ENCODE results near the gene PLCB3.

DNA sequence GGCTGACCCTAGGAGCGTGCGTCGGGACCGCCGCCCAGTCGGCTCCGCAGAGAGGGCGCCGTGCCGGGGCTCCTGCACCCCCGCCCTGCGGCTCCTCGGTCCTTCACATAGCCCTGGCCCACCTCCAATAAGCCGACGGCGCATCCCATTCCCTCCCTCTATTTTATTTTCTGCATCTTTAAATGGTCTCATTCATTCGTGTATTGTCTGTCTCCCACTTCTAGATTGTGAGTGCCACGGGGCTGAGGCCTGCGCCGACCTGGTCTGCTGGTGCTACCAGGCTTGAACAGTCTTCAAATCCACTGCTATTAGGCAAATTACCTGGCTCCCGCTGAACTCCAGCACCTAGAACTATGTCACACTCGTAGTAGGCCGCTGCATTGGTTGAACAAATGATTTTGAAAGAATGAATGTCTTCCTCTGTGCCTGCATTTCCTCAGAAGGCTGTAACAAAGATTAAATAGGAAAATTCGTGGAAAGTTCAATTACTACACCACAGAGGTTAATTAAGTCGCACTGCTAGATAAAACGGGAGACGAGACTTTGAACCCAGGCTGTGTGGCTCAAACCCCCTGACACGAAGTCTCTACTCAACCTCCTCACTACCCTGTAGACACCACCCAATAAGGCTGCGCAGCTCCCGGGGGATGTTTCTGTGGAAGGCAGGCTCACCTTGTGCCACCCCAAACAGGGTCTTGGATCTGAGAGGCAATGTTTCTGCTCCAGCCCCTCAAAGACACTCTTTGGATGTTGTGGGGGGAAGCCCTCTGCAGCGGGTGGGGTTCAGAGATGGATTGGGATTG is 3.4 kb upstream of the PLCB3 start:
- TF ChIP-seq, protein P1, sequence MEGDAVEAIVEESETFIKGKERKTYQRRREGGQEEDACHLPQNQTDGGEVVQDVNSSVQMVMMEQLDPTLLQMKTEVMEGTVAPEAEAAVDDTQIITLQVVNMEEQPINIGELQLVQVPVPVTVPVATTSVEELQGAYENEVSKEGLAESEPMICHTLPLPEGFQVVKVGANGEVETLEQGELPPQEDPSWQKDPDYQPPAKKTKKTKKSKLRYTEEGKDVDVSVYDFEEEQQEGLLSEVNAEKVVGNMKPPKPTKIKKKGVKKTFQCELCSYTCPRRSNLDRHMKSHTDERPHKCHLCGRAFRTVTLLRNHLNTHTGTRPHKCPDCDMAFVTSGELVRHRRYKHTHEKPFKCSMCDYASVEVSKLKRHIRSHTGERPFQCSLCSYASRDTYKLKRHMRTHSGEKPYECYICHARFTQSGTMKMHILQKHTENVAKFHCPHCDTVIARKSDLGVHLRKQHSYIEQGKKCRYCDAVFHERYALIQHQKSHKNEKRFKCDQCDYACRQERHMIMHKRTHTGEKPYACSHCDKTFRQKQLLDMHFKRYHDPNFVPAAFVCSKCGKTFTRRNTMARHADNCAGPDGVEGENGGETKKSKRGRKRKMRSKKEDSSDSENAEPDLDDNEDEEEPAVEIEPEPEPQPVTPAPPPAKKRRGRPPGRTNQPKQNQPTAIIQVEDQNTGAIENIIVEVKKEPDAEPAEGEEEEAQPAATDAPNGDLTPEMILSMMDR (IDR thresholded peaks at IDR 0.05; ENCODE audit: extremely low read depth in 1 of 2, insufficient read depth in 1 of 2, low read depth in 1 of 2, low read length in 2 of 2) = no peak
- TF ChIP-seq FOS (IDR thresholded peaks at IDR 0.05; ENCODE audit: borderline replicate concordance, insufficient read depth, low read length) (no peak), POLR2A (IDR thresholded peaks at IDR 0.05; ENCODE audit: low read depth, low read length) (no peak)
- TF ChIP-seq, protein P2, sequence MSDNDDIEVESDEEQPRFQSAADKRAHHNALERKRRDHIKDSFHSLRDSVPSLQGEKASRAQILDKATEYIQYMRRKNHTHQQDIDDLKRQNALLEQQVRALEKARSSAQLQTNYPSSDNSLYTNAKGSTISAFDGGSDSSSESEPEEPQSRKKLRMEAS (IDR thresholded peaks at IDR 0.05; ENCODE audit: insufficient read depth, insufficient read length) = no peak

Measured in endothelial cell of umbilical vein (primary cell).